Measurements from ENCODE around the gene RACK1.
A peak's percentile ranks its signal among the peaks of the same experiment; 100 is the strongest.
"Not testable (repeated sequence)": the region's sequence is repeated elsewhere in the genome, so short reads cannot be mapped to it uniquely, and the experiment has no call there.

Gene RACK1

GRCh38 chr5:181212080-181212479 lies 31.6 kb downstream of the RACK1 start:
- DNase-seq, result no peak

GRCh38 chr5:181211208-181211607 lies 32.5 kb downstream of the RACK1 start:
- no peak for DNase-seq

DNA sequence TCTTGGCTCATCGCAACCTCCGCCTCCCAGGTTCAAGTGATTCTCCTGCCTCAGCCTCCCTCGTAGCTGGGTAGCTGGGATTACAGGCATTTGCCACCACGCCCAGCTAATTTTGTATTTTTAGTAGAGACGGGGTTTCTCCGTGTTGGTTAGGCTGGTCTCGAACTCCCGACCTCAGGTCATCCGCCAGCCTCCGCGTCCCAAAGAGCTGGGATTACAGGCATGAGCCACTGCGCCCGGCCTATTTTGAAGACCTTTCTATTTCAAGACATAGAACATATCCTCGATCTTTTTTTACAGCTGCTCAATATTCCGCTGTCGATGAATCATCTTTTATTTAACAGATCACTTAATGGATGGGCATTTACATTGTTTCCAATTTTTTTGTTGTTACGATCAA lies 33.0 kb downstream of the RACK1 start:
- not testable (repeated sequence) for DNase-seq

DNA sequence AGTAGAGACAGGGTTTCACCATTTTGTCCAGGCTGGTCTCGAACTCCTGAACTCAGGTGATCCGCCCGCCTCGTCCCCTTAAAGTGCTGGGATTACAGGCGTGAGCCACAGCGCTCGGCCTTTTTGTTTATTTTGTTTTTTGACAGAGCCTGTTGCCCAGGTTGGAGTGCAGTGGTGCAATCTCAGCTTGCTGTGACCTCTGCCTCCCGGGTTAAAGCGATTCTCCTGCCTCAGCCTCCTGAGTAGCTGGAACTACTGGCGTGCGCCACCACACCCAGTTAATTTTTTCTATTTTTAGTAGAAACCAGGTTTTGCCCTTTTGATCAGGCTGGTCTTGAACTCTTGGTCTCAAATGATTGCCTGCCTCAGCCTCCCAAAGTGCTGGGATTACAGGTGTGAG lies 33.6 kb downstream of the RACK1 start:
- DNase-seq, result not testable (repeated sequence)

DNA sequence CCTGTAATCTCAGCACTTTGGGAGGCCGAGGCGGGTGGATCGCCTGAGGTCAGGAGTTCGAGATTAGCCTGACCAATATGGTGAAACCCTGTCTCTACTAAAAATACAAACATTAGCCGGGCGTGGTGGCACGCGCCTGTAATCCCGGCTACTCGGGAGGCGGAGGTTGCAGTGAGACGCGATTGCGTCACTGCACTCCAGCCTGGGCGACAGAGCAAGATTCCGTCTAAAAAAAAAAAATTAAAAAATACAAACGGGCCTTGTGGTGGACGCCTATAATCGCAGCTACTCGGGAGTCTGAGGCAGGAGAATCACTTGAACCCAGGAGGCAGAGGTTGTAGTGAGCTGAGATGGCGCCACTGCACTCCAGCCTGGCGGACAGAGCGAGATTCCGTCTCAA lies 34.7 kb downstream of the RACK1 start:
- not testable (repeated sequence) for DNase-seq

GRCh38 chr5:181207960-181208253 lies 35.8 kb downstream of the RACK1 start:
- DNase-seq, result no peak

DNA sequence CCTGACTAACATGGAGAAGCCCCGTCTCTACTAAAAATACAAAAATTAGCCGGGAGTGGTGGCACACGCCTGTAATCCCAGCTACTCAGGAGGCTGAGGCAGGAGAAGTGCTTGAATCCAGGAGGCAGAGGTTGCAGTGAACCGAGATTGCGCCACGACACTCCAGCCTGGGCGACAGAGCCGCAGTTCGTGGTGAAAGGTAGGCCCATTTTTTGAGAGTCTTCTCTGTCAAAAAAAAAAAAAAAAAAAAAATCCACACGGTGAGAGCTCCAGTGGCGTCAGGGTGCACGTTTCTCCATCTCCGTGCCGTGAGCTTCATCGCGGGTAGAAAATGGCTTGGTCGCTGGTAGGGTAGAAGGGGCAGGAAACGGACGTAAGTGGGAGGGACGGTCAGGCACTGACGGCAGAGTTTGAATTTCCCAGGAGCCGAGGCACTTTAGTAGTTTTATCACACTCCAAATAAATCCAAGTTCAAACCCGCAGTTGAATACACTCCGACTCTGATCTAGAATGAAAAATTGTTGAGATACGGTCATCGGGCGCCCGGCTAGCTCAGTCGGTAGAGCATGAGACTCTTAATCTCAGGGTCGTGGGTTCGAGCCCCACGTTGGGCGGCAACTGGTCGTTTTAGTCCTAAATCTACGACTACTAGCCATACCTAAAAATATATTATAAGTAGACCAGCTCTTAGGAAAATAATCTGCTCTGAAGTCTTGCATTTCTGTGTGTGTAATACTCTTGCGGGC lies 36.3 kb downstream of the RACK1 start:
- DNase-seq, result peak; percentile 84

DNA sequence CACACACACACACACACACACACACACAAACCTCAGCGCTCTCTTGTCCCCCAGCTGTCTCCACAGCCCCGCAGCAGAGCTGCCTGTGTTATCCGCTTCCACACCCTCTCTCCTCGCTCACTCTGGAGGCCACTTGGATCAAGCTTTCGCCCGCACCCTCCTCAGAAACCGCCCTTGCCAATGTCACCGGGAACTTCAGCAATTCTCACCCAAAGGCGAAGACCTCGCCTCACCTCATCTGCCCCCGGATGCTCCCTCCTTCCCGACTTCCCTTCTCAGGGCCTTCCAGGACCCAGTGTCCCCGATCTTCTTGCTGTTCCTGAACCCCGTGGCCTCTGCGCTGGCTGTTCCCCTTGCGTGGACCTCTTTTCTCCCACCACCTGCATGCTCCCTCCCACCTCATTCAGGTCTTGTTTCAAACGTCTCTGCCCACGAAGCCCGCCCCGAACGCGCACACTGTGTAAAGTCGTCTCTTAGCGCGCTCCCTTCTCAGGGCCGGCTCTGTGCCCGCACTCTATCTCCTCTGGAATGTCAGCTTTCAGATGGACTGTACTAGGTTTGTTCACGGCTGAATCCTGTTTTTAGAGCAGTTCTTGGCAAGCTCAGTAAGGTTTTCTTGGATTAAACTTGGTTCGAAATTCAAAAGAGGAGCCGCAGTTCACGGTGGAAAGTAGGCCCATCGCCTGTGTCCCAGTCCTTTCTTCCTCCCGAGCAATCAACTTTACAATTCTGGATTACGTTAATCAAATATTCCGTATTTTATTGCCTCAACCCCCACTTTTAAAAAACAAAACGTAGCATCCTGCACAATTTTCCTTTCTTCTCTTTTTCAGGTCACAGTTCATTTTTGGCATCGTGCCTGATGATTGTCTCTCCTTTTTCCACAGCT lies 37.7 kb downstream of the RACK1 start:
- DNase-seq, result peak; percentile 36

GRCh38 chr5:181204826-181205760 lies 38.6 kb downstream of the RACK1 start, which contains the start of gene TRIM7:
Gene TRIM7 (minus strand): TSS chr5:181205196. CDS start chr5:181205110, 86 bp downstream.
- peak; percentile 37 for DNase-seq

GRCh38 chr5:181204113-181204825 lies 39.4 kb downstream of the RACK1 start:
- DNase-seq, result peak; percentile 25

- no peak for DNase-seq
Observed at GRCh38 chr5:181203777-181204112, 40.0 kb downstream of the RACK1 start.

DNA sequence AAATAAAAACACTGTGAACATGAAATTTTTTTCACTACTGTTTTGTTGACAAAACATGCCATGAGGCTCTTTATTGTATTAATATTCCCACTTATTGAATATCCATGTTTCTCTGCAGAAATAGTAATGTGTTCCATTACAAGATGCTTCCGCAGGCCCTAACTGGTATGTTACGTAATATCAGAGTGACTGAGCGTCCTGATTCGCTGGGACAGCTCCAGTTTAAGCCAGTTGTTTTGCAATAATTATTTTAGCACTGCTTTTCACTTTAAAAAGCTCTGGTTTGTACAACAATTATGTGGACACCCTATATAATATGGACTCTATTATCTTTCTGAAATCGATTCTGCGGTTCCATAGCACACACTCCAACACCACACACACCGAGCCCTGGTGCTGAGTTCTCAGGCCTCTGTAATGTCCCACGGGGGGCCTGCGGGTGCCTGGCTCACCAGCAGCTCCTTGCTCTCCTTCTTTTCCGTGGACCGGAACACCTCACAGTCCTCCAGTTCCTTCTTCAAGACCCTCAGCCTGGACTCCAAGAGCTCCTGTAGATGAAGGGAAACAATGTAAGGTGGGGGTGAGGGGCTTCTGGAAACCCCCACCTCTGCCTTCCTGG lies 40.5 kb downstream of the RACK1 start:
- no peak for DNase-seq

- DNase-seq, result no peak
Observed at GRCh38 chr5:181200816-181201215, 42.9 kb downstream of the RACK1 start.

DNA sequence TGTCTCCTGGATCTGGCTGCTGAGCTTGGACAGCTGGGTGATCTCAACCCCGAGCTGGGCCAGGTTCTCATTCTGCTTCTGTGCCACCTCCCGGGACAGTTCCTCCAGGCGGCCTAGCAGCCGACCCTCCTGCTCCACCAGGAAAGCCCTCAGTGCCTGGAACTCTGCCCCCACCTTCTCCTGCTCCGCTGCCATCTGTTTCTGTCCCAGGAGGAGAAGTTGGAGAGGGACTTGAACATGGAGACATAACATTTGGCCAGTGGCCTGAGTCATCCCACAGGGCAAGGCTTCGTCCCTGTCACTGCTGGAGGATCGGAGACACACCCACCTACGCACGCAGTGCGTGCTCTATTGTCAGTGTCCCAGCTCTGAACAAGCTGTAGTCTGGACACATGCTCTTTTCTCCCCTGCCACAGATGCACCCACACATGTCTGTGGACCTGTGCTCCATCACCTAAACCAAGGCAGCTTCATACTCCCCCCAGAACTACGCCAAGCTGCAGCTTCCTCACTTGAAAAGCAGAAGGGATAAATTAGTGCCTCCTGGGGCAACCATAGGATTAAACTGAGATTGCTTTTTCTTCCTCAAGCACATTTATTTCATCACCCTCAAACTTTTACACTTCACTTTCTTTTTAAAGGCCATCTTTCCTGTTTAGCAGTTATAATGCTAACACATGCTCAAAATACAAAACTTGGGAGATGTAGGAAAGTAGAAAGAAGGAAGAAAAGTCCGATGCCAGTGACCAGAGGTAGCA lies 43.6 kb downstream of the RACK1 start:
- no peak for DNase-seq

GRCh38 chr5:181198905-181199519 lies 44.7 kb downstream of the RACK1 start:
- no peak for DNase-seq

GRCh38 chr5:181198106-181198685 lies 45.5 kb downstream of the RACK1 start:
- no peak for DNase-seq

DNA sequence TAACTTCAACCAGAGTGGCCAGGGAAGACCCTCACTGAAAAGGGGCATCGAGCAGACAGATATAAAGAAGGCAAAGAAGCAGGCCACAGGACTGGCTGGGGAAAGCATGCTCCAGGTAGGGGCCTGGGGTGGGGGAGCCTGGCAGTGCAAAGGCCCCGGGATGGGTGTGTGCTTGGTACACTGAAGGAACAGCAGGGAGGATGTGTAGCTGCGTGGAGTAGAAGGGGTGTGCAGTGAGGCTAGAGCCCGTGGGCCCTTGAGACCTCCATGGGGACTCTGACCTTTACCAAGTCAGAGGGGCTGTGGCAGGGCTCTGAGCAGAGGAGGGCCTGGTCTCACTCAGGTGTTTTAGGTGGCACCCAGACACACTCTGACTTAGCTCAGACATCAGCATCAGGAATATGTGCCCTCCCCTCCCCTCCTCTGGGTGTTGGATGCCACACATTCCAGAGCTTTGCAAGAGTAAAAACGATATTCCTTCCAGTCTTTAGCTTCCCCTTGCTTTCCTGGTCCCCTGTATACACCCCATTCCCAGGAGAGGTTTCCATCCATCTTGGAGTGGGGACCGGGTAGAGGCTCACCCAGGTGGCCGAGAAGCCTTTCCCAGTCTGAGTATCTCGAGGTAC lies 46.3 kb downstream of the RACK1 start:
- DNase-seq, result no peak

GRCh38 chr5:181195249-181195761 lies 48.4 kb downstream of the RACK1 start:
- no peak for DNase-seq

- no peak for DNase-seq
Observed at GRCh38 chr5:181194489-181195248, 49.0 kb downstream of the RACK1 start.

Data from activated naive CD4-positive, alpha-beta T cell treated with Interleukin-2 at 50 U/mL for 16 hours (primary cell).